ENCODE results near the gene AACS. TPM values are rescaled to one million over a fixed set of nuclear protein-coding genes. Genes with fewer than 3 reads are reported as not detected.

Gene AACS
- total RNA-seq, 2 experiments from 2014 or later, result 10.2 to 24.6 TPM

DNA sequence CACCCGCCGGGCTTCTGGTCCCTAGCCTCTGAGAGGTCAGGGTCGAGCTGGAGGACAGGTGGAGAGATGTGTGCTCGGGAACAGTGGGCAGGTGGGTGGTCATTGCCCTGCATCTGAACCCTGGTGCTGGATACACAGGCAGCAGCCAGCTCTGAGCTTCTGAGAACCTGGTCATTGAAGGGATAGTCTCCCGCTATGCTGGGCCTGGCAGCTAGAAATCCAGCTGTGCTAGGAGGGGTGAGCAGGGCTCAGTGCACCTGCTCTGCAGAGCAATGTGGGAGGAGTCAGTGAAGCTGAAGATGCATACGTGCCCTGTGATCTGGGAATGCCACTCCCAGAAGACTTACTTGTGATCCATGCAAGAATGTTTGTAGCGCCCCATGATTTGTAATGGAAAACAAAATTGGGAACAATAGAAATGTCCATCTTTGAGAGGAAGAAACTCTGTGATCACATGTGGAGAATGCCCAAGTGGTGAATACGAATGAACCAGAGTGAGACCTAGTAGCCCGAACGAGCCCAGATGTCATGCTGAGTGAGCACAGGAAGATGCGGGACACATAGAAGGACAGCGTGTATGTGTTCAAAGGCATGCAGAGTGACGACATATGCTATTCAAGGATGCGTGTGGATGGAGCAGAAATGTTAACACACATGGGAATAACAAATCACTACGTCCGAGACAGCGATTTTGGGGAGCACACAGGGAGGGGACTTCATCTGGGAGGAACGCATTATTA is 63.4 kb downstream of the AACS start:
- no peaks in the 10 kb centered on the region for H3K79me2 ChIP-seq (ENCODE audit: insufficient read depth, low read depth, low read length)
- no peaks in the 10 kb centered on the region for H3K9me3 ChIP-seq (ENCODE audit: low read length)
- no peak for DNase-seq (ENCODE audit: low spot score)
- intact Hi-C loops (cut with micrococcal nuclease; ENCODE audit: unreplicated experiment), result no loop called here
- ChIA-PET POLR2A (interaction anchor here (0.9 to 1.0 kb wide), 2 partner anchors 11 to 296 kb away, joined by 3 read pairs; no protein-coding TSS in a partner anchor), CTCF (ENCODE audit: unreplicated experiment) (no interaction called here)
- H2AFZ ChIP-seq (ENCODE audit: low read length), result no peak overlapping the region
- H3K4me2 ChIP-seq (ENCODE audit: low read length), result no peak overlapping the region
- BruUV-seq (replicated peaks), result no TSS peak
- H3K9me2 ChIP-seq (ENCODE audit: insufficient read depth, low read length), result no peaks in the 10 kb centered on the region
- peaks cover 14% of the 10 kb centered on the region for H3K4me1 ChIP-seq (ENCODE audit: insufficient read depth, low read length, poor library complexity, severe bottlenecking)
- H4K20me1 ChIP-seq (ENCODE audit: insufficient read depth, low read length), result no peaks in the 10 kb centered on the region
- TF ChIP-seq EZH2phosphoT487 (IDR thresholded peaks at IDR 0.05; ENCODE audit: borderline replicate concordance, low read depth, low read length), result no peak
- TF ChIP-seq, protein P1, sequence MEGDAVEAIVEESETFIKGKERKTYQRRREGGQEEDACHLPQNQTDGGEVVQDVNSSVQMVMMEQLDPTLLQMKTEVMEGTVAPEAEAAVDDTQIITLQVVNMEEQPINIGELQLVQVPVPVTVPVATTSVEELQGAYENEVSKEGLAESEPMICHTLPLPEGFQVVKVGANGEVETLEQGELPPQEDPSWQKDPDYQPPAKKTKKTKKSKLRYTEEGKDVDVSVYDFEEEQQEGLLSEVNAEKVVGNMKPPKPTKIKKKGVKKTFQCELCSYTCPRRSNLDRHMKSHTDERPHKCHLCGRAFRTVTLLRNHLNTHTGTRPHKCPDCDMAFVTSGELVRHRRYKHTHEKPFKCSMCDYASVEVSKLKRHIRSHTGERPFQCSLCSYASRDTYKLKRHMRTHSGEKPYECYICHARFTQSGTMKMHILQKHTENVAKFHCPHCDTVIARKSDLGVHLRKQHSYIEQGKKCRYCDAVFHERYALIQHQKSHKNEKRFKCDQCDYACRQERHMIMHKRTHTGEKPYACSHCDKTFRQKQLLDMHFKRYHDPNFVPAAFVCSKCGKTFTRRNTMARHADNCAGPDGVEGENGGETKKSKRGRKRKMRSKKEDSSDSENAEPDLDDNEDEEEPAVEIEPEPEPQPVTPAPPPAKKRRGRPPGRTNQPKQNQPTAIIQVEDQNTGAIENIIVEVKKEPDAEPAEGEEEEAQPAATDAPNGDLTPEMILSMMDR (conservative IDR thresholded peaks at IDR 0.05; ENCODE audit: low read length), result no peak
- H3K27ac ChIP-seq (ENCODE audit: low read depth, low read length, poor library complexity, severe bottlenecking), result no peak overlapping the region
- H3K36me3 ChIP-seq (ENCODE audit: insufficient read depth, low read length), result peaks cover 3% of the 10 kb centered on the region; the same call in 1 of the 2 replicates
- no peak overlapping the region for H3K4me3 ChIP-seq (ENCODE audit: low read depth, low read length, poor library complexity, severe bottlenecking)

DNA sequence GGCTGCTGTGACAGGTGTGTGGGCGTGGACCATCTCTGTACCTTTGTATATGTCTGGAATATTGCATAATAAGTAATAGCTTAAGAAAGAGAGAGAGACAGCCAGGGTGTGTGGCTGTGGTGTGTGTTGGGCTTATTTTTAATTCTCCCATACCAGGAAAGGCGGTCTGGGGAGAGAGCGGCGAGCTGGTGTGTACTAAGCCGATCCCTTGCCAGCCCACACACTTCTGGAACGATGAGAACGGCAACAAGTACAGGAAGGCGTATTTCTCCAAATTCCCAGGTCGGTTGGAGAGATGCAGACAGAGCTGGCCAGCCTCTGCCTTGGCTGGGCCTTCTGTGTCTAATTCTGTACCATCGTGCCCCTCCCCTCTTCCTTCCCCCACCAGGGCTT is 63.9 kb downstream of the AACS start:
- H3K79me2 ChIP-seq (ENCODE audit: insufficient read depth, low read depth, low read length), result no peaks in the 10 kb centered on the region
- H2AFZ ChIP-seq (ENCODE audit: low read length), result no peak overlapping the region
- no peak overlapping the region for H3K4me2 ChIP-seq (ENCODE audit: low read length)
- TF ChIP-seq, protein P1 (conservative IDR thresholded peaks at IDR 0.05; ENCODE audit: low read length), result no peak
- no peak for TF ChIP-seq EZH2phosphoT487 (IDR thresholded peaks at IDR 0.05; ENCODE audit: borderline replicate concordance, low read depth, low read length)
- no peaks in the 10 kb centered on the region for H3K9me3 ChIP-seq (ENCODE audit: low read length)
- POLR2A ChIA-PET, result interaction anchor here (0.9 to 1.0 kb wide), 2 partner anchors 12 to 296 kb away, joined by 3 read pairs; no protein-coding TSS in a partner anchor
- intact Hi-C loops (cut with micrococcal nuclease; ENCODE audit: unreplicated experiment), result no loop called here
- no peak overlapping the region for H3K27ac ChIP-seq (ENCODE audit: low read depth, low read length, poor library complexity, severe bottlenecking)
- H3K4me1 ChIP-seq (ENCODE audit: insufficient read depth, low read length, poor library complexity, severe bottlenecking), result peaks cover 8% of the 10 kb centered on the region
- DNase-seq (ENCODE audit: low spot score), result no peak
- H3K4me3 ChIP-seq (ENCODE audit: low read depth, low read length, poor library complexity, severe bottlenecking), result no peak overlapping the region
- H3K9me2 ChIP-seq (ENCODE audit: insufficient read depth, low read length), result no peaks in the 10 kb centered on the region
- peaks cover 3% of the 10 kb centered on the region; the same call in 1 of the 2 replicates for H3K36me3 ChIP-seq (ENCODE audit: insufficient read depth, low read length)
- BruUV-seq (replicated peaks), result no TSS peak
- CTCF ChIA-PET (ENCODE audit: unreplicated experiment), result no interaction called here
- H4K20me1 ChIP-seq (ENCODE audit: insufficient read depth, low read length), result no peaks in the 10 kb centered on the region
